ENCODE measurements around the gene CRYBG1. TPM values are rescaled to one million over a fixed set of nuclear protein-coding genes. Genes with fewer than 3 reads are reported as not detected.

CRYBG1 gene
- total RNA-seq, 2 donors from 2014 or later = 23.0 to 23.3 TPM

DNA sequence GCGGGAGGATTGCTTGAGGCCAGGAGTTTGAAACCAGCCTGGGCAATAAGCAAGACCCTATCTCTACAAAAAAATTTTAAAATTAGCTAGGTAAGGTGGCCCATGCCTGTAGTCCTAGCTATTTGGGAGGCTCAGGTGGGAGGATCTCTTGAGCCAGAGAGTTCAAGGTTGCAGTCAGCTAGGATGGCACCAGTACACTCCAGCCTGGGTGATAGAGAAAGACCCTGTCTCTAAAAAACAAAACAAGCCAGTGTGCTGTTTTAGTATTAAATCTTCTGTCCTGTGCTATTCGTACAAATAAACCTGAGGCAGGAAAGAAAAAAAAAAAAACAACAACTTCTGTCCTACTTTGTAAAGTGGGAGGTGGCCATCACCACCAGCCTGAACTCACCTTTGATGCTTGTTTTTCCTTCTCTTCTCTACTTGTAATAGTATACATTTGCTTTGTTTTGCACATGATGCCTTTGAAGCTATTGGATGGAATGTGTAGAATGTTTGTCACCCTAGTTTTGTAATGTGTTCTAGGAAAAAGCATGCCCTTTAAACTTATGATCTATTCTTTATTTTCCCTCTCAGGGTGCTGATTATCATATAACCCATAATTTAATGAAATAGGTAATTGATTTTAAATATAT is 102.5 kb downstream of the CRYBG1 start:
- Mint-ChIP-seq H3K9me3 (no peaks in the 10 kb centered on the region), H3K36me3 (no peaks in the 10 kb centered on the region), H3K27ac (no peak overlapping the region)
- ATAC-seq (no peak), DNase-seq (ENCODE audit: low spot score in 2 of 2) (no peak)

DNA sequence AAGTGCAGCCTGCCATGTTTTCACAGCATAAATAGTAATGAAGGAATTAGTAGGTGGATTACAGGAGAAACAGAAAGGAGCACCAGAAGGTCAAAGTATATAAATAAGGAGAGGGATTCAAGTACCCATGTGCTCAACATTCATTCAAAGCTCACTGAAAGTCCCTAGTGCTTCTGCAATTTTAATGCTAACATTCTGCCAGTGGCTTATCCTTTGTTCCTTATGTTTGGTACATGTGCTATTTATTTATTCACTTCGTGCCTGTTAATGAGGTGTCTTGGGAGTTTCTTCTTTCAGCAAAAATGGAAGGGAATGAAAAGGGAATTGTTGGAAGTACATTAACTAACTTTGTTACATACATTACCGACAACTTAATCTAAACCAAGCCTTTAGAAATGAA is 105.7 kb downstream of the CRYBG1 start:
- ATAC-seq (no peak), DNase-seq (ENCODE audit: low spot score in 2 of 2) (no peak)
- Mint-ChIP-seq H3K36me3 (no peaks in the 10 kb centered on the region), H3K9me3 (no peaks in the 10 kb centered on the region), H3K27ac (no peak overlapping the region)

DNA sequence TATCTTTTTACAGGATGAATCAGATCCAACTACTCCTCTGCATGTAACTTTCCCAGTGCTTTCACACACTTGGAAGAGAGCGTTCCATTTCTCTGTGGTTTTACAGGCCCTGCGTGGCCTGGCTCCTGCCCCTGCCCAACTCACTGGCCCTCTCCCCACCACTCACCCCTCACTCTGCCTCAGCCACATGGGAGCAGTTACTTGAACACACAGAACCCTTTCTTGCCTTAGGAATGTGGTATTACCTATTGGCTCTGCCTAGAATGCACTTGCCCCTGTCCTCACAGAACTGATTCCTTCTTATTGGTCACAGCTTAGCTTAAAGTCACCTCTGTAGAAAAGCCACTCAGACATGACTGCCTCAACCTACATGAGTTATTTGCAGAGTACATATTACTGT is 108.4 kb downstream of the CRYBG1 start:
- H3K36me3 Mint-ChIP-seq = no peaks in the 10 kb centered on the region
- no peak for ATAC-seq
- no peak for DNase-seq (ENCODE audit: low spot score in 2 of 2)
- no peaks in the 10 kb centered on the region for H3K9me3 Mint-ChIP-seq
- H3K27ac Mint-ChIP-seq = no peak overlapping the region

DNA sequence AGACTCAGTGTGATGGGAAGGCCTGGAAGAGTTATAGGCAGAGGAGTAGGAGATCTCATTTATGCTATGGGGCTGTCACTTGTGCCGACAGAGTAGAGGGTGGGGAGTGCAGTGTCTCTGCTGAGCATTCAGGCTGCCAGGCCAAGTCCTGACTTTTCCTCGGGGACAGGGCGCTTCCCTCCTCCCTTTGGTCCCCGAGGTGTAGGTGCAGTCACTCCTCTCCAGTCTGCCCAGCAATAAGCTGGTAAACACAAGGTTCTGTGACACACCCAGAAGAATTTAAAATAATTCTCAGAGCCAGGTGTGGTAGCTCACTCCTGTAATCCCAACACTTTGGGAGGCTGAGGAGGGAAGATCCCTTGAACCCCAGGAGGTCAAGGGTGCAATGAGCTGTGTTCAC is 109.4 kb downstream of the CRYBG1 start:
- H3K9me3 Mint-ChIP-seq = no peaks in the 10 kb centered on the region
- no peak for DNase-seq (ENCODE audit: low spot score in 2 of 2)

DNA sequence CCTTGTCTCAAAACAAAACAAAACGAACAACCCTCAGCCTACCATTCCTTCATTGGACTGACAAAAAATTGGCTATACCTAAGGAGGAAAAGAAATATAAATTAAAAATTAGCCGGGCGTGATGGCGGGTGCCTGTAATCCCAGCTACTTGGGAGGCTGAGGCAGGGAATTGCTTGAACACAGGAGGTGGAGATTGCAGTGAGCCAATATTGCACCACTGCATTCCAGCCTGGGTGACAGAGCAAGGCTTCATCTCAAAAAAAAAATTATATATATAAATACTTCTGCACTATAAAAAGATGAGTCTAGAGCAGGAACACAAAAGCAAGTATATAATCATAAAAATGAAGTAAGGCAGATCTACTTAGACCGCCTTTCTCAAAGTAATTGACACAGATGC is 109.8 kb downstream of the CRYBG1 start:
- no peaks in the 10 kb centered on the region for H3K9me3 Mint-ChIP-seq
- ATAC-seq (no peak), DNase-seq (ENCODE audit: low spot score in 2 of 2) (no peak)
- H3K36me3 Mint-ChIP-seq = no peaks in the 10 kb centered on the region
- no peak overlapping the region for H3K27ac Mint-ChIP-seq

More for the DNA sequence above, 109.4 kb downstream of the CRYBG1 start:
- Mint-ChIP-seq H3K36me3 (no peaks in the 10 kb centered on the region), H3K27ac (no peak overlapping the region)
- no peak for ATAC-seq

DNA sequence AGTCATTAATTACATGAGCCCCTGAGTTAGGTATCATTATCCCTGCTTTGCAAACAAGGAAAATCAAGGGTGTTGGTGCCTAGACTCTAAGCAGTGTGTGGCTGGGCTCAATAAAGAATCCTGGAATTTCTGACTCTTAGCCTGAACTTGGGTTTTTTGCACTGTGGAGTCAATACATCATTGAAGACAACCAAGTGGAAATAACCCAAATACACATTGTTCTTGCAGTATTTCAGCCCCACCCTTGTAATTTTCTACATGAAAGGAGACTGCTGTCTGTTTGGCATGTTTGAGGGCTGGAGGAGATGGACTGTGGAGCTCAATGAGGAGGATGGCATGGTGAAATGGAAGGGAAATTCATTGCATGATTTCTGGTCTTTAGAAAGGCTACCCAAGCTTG is 110.3 kb downstream of the CRYBG1 start:
- Mint-ChIP-seq H3K9me3 (no peaks in the 10 kb centered on the region), H3K36me3 (no peaks in the 10 kb centered on the region), H3K27ac (no peak overlapping the region)

DNA sequence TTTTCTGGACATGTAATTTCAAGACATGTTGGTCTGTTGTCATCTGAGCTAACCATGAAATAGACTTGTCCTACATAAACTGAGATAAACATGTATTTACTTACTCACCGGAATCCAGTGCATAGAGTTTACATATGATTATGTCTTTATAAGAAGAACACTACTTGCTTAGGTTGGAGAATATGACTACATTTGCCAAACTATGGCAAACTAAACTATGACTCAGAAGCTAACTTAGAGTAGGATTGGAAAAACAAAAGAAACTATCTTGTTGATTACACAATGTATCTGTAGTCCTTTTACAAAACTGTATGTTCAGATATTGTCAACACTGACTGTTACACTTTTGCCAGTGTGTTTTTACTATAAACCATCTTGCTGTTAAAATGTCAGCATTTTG is 113.3 kb downstream of the CRYBG1 start:
- no peak for DNase-seq (ENCODE audit: low spot score in 2 of 2)
- Mint-ChIP-seq H3K36me3 (no peaks in the 10 kb centered on the region), H3K9me3 (no peaks in the 10 kb centered on the region), H3K27ac (no peak overlapping the region)
- ATAC-seq = peak; percentile 61 to 90

More for the DNA sequence above, 110.3 kb downstream of the CRYBG1 start:
- DNase-seq (ENCODE audit: low spot score in 2 of 2) (no peak), ATAC-seq (no peak)

DNA sequence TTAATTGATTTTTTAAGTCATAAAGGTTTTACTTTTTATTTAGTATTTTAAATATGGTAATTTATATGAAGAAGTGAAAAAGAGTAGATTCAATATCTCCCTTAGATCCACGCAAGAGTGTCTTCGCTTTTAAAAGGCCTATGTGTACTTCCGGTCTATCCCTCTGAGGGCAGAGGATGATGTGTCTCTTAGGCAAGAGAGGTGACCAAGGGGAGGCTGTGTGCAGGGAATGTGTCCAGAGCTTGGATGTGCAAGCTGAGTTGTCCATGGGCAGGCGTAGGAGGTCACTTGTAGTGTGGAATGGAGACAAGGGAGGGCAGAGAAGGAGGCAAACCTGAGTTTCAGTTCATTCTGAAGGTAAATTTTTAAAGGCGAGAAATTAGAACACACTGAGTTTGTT is 113.9 kb downstream of the CRYBG1 start:
- Mint-ChIP-seq H3K27ac (no peak overlapping the region), H3K9me3 (no peaks in the 10 kb centered on the region), H3K36me3 (no peaks in the 10 kb centered on the region)
- ATAC-seq = no peak
- DNase-seq (ENCODE audit: low spot score in 2 of 2) = no peak

DNA sequence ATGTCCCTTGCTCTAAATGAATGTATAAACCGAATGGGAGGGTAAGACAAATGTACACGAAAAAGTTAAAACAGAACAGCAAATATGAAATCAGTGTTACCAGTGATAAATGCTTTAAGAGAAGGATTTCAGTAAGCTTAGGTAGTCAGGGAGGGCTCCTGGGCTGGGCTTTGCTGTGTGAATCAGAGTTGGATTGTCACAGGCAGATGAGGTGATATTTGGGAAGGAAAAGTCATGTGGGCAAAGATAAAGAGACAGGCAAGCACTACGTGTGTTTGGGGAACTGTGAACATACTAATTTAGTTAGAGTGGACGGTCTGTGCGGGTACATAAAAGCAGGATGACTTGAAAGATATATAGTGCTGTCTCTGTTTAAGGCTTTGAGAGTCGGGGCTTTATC is 114.8 kb downstream of the CRYBG1 start:
- no peak overlapping the region for H3K27ac Mint-ChIP-seq
- no peaks in the 10 kb centered on the region for H3K9me3 Mint-ChIP-seq
- H3K36me3 Mint-ChIP-seq = no peaks in the 10 kb centered on the region
- DNase-seq (ENCODE audit: low spot score in 2 of 2) (no peak), ATAC-seq (no peak)

DNA sequence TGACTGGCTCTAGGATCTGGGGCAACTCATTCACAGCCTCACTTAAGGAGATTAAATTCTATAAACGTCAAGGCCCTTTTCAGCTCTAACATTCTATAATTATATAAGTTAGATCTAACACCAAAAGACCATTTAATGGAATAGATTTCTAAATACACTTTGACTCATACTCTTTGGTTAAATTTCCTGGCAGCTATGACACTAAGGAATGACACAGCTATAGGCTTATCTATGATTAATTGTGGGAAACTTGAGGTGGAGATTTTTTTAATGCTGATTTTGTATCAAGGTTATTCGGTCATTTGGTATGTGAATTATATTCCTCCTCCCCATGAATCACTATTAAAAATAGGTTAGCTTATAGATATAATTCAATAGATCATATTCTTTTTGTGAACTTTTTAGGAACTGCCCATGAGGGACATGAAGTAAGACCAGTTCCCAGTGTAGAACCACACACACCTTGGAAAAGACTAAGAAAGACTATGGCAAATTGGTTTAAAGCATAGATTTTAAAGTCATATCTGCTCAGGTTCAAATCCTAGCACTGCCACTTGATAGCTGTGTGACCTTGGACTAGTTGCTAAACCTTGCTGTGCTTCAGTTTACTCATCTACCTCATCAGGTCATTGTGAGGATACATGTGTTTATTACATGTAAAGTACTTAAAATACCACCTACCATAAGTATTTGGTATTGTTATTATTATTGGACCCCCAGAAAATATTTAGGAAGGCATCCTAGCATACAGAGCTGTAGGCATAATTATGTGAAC is 116.0 kb downstream of the CRYBG1 start:
- H3K9me3 Mint-ChIP-seq = no peaks in the 10 kb centered on the region
- H3K27ac Mint-ChIP-seq = no peak overlapping the region
- DNase-seq (ENCODE audit: low spot score in 2 of 2) (no peak), ATAC-seq (peak in 1 of 2 donors; percentile 59)
- no peaks in the 10 kb centered on the region for H3K36me3 Mint-ChIP-seq

DNA sequence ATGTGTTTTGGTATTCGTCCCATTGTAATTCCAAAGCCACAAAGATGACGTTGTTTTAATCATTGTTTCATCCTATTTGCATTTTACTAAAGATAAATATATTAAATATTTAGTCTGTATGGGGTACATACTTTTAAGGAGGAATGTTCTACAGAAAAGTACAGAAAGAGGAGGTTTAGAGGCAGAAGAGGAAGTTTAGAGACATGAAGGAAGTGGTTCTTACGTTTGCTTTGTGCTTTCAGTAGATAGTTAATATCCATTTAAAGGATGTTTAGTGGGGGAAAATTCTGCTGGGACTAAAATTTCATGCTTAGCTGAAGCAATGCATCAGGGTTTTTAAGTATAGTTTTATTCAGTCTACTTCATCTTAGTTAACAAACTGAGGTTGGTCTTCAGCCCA is 116.6 kb downstream of the CRYBG1 start:
- Mint-ChIP-seq H3K27ac (no peak overlapping the region), H3K36me3 (no peaks in the 10 kb centered on the region), H3K9me3 (no peaks in the 10 kb centered on the region)
- ATAC-seq (no peak), DNase-seq (ENCODE audit: low spot score in 2 of 2) (no peak)

DNA sequence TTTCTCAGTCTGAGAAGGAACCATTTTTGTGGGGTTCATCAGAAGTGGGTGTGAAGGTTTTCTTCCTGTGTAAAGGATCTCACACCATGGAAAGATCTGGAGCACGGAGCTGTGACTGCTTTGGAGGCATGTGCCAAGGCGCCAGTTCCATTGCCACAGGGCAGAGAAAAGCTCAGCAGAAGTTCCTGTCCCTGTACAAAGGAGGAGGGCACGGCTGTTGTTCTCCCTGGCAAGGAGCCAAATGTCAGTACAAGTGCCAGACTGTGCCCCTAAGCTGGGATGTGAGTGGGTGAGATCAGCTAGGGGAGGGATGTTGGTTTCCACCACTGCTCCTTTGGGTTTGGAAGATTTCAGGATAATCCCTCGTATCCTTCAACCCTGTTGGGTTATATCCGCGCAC is 117.3 kb downstream of the CRYBG1 start:
- ATAC-seq = no peak
- no peak overlapping the region for H3K27ac Mint-ChIP-seq
- no peak for DNase-seq (ENCODE audit: low spot score in 2 of 2)
- H3K36me3 Mint-ChIP-seq = no peaks in the 10 kb centered on the region
- H3K9me3 Mint-ChIP-seq = no peaks in the 10 kb centered on the region

DNA sequence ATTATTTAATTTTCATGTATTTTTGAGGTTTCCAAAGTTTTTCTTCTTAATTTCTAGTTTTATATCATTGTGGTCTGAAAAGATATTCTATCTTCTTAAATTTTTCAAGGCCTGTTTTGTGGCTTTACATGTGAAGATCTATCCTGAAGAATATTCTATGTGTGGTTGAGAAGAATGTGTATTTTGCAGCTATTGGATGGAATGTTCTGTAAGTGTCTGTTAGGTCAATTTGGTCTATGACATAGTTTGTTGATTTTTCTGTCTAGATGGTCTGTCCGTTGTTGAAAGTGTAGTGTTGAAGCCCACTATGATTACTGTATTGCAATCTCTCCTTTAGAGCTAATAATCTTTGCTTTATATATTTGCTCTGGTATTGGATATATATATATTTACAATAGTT is 125.7 kb downstream of the CRYBG1 start:
- peaks cover 0 to 7% of the 10 kb centered on the region in 2 donors for H3K9me3 Mint-ChIP-seq
- H3K36me3 Mint-ChIP-seq = peaks cover 0 to 6% of the 10 kb centered on the region in 2 donors
- DNase-seq (ENCODE audit: low spot score in 2 of 2) = no peak
- no peak for ATAC-seq
- H3K27ac Mint-ChIP-seq = no peak overlapping the region

DNA sequence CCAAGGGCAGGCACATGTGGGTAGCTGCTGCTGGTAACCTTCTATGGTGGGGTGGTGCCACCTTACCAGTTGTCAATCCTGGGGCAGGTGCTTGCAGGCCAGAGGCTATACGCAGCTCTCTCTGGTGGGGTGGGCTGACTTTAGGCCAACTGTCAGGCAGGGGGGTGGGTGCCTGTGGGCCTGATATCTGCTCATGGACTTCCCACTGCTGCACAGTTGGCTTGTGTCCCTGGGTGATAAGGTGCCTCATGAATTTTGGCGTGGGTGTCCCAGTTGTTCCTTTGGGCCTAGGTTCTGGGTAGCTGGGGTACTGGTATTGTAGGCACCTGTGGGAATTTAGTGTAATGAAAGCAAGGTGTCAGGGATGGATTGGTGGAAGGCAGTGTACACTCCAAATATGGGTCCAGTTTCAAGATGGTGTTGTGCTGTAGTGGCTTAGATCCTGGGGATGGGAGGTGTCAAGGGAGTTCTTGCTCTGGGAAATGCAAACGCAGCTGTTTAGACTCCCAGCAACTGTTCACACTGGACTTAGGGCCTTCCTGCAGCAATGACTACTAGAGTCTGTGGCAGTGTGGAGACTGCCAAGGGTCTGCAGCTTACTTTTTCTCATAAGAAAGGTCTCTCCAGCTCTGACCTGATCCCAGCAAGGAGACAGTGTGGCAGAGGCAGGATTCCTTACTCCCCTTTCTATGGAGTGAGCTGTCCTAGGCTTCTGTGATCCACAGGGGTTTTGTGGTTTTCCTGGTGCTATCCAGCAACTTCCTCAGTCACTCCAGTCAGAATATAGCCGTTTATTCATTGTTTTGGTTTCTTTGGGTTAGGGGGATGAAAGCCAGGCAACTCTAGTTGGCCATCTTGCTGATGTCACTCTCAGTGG is 128.2 kb downstream of the CRYBG1 start:
- DNase-seq (ENCODE audit: low spot score in 2 of 2) = no peak
- peaks cover 0 to 7% of the 10 kb centered on the region in 2 donors for H3K9me3 Mint-ChIP-seq
- no peak overlapping the region for H3K27ac Mint-ChIP-seq
- peaks cover 0 to 6% of the 10 kb centered on the region in 2 donors for H3K36me3 Mint-ChIP-seq
- ATAC-seq = no peak

DNA sequence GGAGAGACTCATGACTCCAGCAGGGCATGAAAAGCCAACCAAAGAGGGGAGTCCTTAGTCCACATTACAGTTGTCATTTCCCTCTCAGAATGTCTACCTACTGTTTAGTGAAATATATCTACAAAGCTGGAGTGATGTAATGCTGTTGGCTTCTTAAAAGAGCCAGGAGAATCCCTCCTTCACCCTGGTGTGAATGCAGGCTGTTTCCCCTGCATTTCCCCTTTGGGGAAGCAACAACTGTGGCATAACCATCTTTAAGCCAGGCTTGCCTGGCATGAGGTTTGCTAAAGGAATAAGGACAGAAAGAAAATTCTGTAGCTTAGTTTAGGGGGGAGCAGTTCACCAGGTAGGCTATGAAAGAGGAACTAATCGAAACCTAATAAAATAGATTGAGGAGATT is 129.5 kb downstream of the CRYBG1 start:
- Mint-ChIP-seq H3K9me3 (peaks cover 0 to 7% of the 10 kb centered on the region in 2 donors), H3K36me3 (peaks cover 0 to 6% of the 10 kb centered on the region in 2 donors), H3K27ac (no peak overlapping the region)
- no peak for ATAC-seq
- DNase-seq (ENCODE audit: low spot score in 2 of 2) = no peak

DNA sequence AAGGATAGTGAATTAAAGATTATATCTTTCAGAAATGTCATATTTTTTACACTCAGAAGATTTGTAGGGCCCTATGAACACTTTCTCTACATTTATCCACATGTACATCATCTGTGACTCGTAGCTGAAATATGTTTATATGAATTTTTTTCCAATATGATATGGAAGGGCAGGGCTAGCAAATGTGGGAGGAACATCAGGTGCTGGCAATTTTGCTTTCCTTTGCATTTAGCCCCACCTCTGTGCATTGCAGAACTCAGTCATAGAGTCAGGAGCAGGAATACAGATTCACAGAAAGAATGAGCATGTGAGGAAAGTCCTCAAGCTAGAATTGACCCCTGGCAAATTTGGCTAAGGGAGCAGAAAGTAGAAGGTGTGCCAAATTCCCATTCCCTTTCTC is 129.9 kb downstream of the CRYBG1 start:
- DNase-seq (ENCODE audit: low spot score in 2 of 2) (no peak), ATAC-seq (no peak)
- Mint-ChIP-seq H3K9me3 (peaks cover 0 to 7% of the 10 kb centered on the region in 2 donors), H3K27ac (no peak overlapping the region), H3K36me3 (peaks cover 0 to 6% of the 10 kb centered on the region in 2 donors)

DNA sequence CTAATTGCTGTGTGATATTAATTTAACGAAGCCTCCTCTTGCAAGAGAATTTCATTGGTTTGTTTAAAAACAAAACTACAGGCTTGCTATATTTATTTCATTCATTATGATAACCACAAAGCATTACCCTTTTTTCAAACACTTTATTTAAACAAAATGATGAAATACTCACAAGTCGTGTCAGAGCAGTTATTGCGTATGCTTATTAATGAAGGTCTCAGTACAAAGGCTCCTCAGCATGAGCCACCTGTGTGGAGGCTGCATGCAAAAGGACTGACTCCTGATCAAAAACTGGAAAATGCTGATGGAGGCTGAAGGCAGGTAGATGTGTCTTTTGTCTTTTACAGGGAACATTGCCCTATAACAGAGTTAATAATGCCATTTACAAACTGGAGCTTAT is 130.5 kb downstream of the CRYBG1 start:
- Mint-ChIP-seq H3K27ac (no peak overlapping the region), H3K9me3 (peaks cover 0 to 7% of the 10 kb centered on the region in 2 donors), H3K36me3 (peaks cover 0 to 6% of the 10 kb centered on the region in 2 donors)
- ATAC-seq (no peak), DNase-seq (ENCODE audit: low spot score in 2 of 2) (no peak)

All from activated naive CD4-positive, alpha-beta T cell treated with anti-CD3 and anti-CD28 coated beads, Interleukin-2, amount 50 U/mL, for 72 hours (primary cell).